Muscle of leg (tissue), 11 donors: Measurements from ENCODE around the gene NSG1. TPM values are rescaled to one million over a fixed set of nuclear protein-coding genes. Genes with fewer than 3 reads are reported as not detected.

ENCODE experiments used
- DNase-seq: peaks from one replicate; pipeline ENCODE4 v3.0.0; 2013
- H3K27ac ChIP-seq: one replicate; pipeline ENCODE4 v1.5.1; 2013; ENCODE audit warnings: mild to moderate bottlenecking, low read length, control low read depth
- H3K27me3 ChIP-seq: one replicate; pipeline ENCODE4 v1.6.1; 2013; ENCODE audit warnings: low read length; ENCODE audit not compliant: control insufficient read depth, insufficient read depth
- H3K36me3 ChIP-seq: one replicate; pipeline ENCODE4 v1.6.1; 2013; ENCODE audit warnings: low read length; ENCODE audit not compliant: control insufficient read depth, insufficient read depth
- H3K4me1 ChIP-seq: one replicate; pipeline ENCODE4 v1.6.1; 2013; ENCODE audit warnings: low read length; ENCODE audit not compliant: control insufficient read depth, insufficient read depth
- H3K4me3 ChIP-seq: one replicate; pipeline ENCODE4 v1.5.1; 2013; ENCODE audit warnings: low read length, control low read depth
- H3K9me3 ChIP-seq: replicated peaks from 2 replicates; pipeline ENCODE4 v1.6.1; 2013; ENCODE audit warnings: low read depth, low read length; ENCODE audit not compliant: control insufficient read depth
- WGBS: methylation state at CpG from one replicate; pipeline ENCODE4 v1.1.5; 2013; ENCODE audit warnings: missing lambda C conversion rate; ENCODE audit not compliant: insufficient coverage; 5-methylcytosine and 5-hydroxymethylcytosine counted together
- polyA plus RNA-seq, 8 donors: library from polyadenylated mRNA; unstranded; fragments of 120-200 nt; gene quantifications; one replicate each; pipeline versions ENCODE4 v1.2.1 to v1.2.3, GENCODE V29; 2013; ENCODE audit warnings: inconsistent platforms in 1 of 8, low replicate concordance in 1 of 8; ENCODE audit not compliant: insufficient read length in 8 of 8, insufficient read depth in 1 of 8
- total RNA-seq: library from RNA; stranded (reverse); fragments of 120-200 nt; gene quantifications from one replicate; pipeline ENCODE4 v1.2.4, GENCODE V29; 2013

The NSG1 gene
- total and polyA plus RNA-seq, 9 donors: 0.75 to 12.2 (median 2.8) TPM

DNA sequence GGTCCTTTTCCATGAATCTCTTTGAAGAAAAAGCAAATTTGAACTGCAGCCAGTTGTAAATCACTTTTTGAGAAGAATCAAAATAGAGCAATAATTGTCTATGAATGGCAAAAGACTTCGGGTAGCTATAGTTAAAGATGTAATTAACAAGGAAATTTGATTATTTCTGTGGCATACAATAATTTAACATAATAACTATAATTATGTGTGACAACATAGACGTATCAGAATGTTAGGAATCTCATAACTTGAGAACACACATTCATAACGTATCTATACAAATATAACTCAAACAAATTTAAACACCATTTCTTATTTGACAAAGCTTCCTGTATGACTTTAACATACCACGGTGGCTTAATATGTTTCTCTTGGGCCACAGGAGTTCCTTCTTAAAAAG lies 36.0 kb upstream of the NSG1 start:
- H3K4me1 ChIP-seq: no peaks in the 10 kb centered on the region
- no peak for DNase-seq
- no peaks in the 10 kb centered on the region for H3K36me3 ChIP-seq
- H3K9me3 ChIP-seq: no peaks in the 10 kb centered on the region
- no peak overlapping the region for H3K4me3 ChIP-seq
- H3K27ac ChIP-seq: no peak overlapping the region
- no CpG with 5 or more reads among the region's 4 CpGs for WGBS
- H3K27me3 ChIP-seq: no peaks in the 10 kb centered on the region

DNA sequence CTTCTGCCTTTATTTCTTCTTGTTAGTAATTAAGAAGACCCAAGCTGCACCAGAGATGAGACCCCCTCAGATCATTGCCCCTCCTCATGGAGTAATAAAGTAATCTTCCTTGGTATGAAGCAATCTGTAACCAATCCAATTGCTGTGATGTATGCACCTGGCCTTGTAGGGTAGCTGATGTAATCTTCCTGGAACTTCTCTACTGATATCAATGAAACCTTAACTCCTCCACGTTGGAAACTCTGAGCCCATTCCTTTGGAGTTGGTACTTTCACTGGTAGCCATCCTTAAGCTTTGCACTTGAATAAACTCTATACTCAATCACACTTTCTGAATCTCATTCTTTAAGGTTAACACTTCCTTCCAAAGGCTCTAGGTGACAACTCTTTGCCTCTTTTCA lies 31.6 kb upstream of the NSG1 start:
- Histone ChIP-seq H3K36me3 (no peaks in the 10 kb centered on the region), H3K27me3 (peaks cover 17% of the 10 kb centered on the region), H3K4me1 (no peaks in the 10 kb centered on the region), H3K4me3 (no peak overlapping the region), H3K9me3 (no peaks in the 10 kb centered on the region), H3K27ac (no peak overlapping the region)
- WGBS: 27% methylated on average over 1 of the region's 1 CpG
- no peak for DNase-seq

DNA sequence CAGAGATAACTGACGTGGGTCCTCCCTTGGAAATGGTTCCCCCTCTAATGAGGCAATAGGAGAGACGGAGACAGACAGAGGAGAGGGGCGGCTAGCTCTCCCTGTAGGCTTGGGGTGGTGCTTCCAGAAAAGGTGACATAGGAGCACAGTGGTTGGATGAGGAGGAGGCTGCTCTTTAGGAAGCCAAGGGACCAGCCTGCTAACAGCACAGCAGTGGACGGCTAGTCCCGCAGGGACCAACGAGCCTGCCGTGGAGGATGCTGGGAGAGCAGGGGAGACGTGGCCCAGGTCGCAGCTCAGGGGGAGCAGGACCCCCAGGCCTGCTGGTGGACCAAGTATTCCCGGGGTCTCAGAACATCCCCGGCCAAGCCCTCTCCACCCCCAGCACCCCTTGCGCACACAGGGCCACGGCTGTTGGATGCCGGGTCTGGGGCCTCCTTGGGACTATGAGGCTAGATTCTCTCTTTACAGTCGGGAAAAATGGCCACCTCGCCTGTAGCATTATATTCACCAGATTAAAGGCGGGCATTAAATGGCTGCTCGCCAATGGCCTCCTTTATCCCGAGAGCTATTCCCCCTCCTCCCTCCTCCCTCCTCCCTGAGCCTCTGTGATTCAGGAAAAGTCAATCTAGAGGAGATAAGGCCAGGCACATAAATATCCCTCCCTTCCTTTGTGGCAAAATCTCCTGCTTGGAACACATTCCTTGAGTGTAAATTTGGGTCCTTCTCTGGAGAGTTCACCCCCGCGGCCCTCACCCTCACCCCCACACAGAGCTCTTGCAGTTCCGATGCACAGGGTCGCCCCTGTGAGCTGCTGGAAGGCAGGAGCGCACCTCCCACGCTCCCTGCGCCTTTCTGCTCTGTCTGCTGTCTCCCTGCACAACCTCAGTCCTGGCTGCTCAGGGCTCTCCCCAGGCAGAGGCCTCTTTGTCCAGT lies 30.5 kb upstream of the NSG1 start:
- H3K4me3 ChIP-seq: no peak overlapping the region
- no peak overlapping the region for H3K27ac ChIP-seq
- no peaks in the 10 kb centered on the region for H3K9me3 ChIP-seq
- no peaks in the 10 kb centered on the region for H3K36me3 ChIP-seq
- no peak for DNase-seq
- no peaks in the 10 kb centered on the region for H3K4me1 ChIP-seq
- WGBS: 60% methylated on average over 16 of the region's 26 CpGs
- peaks cover 17% of the 10 kb centered on the region for H3K27me3 ChIP-seq

DNA sequence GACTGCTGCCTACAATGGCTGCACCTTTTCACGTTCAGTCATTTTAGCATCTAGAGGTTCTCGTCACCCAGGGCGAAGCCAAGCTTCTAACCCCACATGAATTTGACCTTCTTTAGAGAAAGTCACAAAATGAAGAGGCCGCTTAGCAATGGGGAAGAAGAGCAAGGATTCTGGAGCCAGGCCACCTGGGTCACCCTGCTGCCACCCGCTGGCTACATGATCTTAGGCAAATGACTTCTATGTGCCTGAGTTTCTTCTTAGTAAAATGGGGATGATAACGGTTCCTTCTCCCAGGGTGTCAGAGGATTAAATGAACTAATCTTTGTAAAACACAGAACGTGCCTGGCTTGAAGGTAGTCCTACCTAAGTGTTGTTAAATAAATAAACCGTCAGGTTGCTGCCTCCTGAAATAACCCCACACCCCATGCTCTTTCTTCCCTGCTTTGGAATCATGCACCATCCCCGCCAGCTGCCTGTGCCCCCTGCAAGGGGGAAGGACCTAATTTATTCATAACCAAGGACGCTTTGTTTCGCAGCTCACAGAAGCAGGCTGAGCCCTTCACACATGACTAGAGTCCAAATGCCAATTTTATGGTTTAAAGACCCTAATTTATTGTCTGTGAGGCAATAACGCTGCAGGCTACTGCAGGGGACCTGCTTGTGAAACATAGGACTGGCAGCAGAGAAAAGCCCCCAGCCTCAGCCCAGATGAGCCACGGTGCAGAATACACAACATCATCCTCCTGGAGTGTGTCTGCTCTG lies 28.6 kb upstream of the NSG1 start:
- H3K27ac ChIP-seq: no peak overlapping the region
- DNase-seq: no peak
- H3K36me3 ChIP-seq: no peaks in the 10 kb centered on the region
- peaks cover 18% of the 10 kb centered on the region for H3K27me3 ChIP-seq
- no peaks in the 10 kb centered on the region for H3K9me3 ChIP-seq
- no peaks in the 10 kb centered on the region for H3K4me1 ChIP-seq
- 6% methylated on average over 3 of the region's 13 CpGs for WGBS
- H3K4me3 ChIP-seq: no peak overlapping the region

DNA sequence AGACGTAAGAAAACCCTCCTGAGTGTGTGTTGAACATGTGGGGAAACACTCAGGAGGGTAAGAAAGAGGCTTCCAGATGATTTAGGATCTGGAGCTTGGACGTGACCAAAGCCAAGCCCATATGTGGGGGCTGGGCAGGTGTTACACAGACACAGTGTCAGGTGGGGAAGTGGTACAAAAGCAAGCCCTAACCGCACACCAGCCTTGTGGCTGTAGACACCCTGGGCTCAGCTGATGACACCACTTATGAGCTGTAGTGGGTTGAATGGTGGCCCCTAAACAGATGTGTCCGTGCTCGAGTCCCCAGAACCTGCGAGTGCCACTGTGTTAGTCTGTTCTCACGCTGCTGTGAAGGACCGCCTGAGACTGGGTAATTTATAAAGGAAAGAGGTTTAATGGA lies 25.0 kb upstream of the NSG1 start:
- DNase-seq: no peak
- H3K9me3 ChIP-seq: no peaks in the 10 kb centered on the region
- no peak overlapping the region for H3K4me3 ChIP-seq
- H3K27me3 ChIP-seq: peaks cover 28% of the 10 kb centered on the region
- no peaks in the 10 kb centered on the region for H3K36me3 ChIP-seq
- H3K4me1 ChIP-seq: no peaks in the 10 kb centered on the region
- WGBS: 10% methylated on average over 2 of the region's 8 CpGs
- no peak overlapping the region for H3K27ac ChIP-seq

DNA sequence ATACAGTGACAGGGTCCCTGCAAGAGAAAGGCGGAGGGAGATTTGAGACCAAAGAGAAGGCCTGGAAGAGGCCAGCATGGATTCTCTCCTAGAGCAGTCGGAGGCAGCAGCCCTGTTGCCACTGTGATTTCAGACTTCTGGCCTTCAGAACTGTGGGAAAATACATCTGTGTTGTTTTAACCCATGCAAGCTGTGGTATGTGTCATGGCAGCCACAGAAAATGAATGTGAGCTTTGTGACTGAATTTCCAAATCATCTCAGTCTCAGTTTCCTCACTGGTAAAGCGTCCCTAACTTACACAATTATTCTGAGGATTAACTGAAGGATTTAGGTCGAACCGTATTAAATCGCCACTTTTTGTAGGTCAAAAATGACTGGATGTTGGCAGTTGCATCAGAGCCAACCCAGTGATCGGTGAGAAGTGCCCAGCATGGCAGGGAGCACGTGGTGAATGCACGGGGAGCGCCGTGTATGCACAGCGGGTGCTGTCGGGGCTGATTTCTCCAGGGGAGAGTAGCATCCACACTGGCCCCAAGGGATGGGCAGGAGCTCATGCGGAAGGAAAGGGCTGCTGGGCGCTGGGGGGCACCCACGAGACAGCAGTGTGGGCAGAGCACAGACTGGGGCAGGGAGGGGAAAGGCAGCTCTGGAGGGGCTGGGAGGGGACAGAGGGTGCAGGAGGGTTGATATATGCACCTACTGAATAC lies 23.8 kb upstream of the NSG1 start:
- DNase-seq: no peak
- Histone ChIP-seq H3K27ac (no peak overlapping the region), H3K9me3 (no peaks in the 10 kb centered on the region), H3K36me3 (no peaks in the 10 kb centered on the region), H3K27me3 (peaks cover 23% of the 10 kb centered on the region), H3K4me1 (no peaks in the 10 kb centered on the region), H3K4me3 (no peak overlapping the region)
- WGBS: 68% methylated on average over 16 of the region's 16 CpGs

DNA sequence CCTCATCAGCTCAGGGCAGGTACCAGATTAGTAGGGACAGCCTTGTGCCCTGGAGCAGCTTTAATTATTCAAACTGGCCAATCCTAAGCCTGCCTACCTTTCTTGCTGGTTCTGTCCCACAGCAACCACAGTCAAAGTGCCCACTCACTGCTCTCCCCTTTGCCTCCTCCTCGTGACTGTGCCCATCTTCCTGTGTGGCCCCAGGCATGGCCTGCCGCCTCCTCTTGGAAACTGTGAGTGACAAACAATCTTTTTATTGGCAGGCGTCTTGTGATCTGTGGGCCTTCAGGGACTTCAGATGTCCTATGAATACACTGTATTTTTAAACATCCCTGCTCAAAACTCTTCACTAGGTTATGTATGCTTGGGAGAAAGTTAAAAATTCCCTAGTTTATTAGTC lies 22.8 kb upstream of the NSG1 start:
- 62% methylated on average over 2 of the region's 3 CpGs for WGBS
- no peaks in the 10 kb centered on the region for H3K36me3 ChIP-seq
- no peak overlapping the region for H3K4me3 ChIP-seq
- H3K9me3 ChIP-seq: no peaks in the 10 kb centered on the region
- DNase-seq: no peak
- H3K27me3 ChIP-seq: peaks cover 15% of the 10 kb centered on the region
- no peak overlapping the region for H3K27ac ChIP-seq
- no peaks in the 10 kb centered on the region for H3K4me1 ChIP-seq

DNA sequence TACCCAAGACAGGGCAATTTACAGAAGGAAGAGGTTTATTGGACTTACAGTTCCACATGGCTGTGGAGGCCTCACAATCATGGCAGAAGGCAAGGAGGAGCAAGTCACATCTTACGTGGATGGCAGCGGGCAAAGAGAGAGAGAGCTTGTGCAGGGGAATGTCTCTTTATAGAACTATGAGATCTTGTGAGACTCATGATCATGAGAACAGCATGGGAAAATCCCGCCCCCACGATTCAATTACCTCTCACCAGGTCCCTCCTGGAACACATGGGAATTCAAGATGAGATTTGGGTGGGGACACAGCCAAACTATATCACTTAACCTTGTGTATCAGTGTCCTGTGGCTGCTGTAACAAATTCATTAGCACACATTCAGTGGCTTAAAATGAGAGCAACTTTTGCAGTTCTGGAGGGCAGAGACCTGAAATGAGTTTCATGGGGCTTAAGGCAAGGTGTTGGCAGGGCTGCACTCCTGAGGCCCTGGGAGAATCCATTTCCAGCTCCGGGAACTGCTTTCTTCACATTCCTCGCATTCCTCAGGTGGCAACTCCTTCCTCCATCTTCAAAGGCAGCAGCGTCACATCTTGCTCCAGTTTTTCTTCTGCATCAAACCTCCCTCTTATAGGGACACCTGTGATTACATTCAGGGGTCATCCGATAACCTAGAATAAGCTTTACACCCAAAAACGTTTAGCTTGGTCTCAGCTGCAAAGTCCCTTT lies 22.3 kb upstream of the NSG1 start:
- Histone ChIP-seq H3K9me3 (no peaks in the 10 kb centered on the region), H3K4me1 (no peaks in the 10 kb centered on the region), H3K27ac (no peak overlapping the region), H3K4me3 (no peak overlapping the region), H3K36me3 (no peaks in the 10 kb centered on the region), H3K27me3 (peaks cover 15% of the 10 kb centered on the region)
- 66% methylated on average over 7 of the region's 9 CpGs for WGBS
- no peak for DNase-seq

DNA sequence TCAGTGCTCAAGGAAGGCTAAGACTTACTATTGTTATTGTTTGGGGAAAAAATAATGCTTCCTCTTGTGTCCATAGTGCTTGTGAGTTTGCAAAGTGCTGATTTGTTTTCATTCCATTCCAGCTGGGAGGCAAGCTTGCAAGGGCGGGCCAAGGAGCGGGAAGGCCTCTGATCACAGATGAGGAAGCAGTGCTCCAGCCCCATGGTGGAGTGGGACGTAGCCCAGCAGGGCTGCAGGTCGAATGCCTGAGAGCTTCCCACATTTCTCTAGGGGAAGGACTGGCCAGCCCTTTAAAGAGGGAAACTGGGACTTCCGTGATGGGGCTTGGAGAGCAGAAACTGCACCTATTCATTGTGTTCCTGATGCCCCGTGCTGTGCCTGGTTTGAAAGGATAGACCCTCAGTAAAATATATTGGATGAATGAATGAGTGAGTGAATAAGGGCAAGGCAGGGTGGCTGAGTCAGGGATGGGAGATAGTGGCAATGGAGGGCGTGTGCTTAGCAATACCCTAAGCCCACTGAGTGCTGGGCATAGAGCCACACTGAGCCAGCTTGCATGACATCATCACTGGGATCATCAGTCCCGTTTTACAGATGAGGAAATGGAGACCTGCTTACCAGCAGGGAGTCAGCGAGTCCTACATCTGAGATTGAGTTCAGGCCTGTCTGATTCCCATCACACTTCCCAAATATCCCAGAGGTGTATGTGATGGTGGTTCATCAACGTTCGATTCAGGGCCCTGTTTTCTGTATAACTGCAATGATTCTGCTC lies 17.9 kb upstream of the NSG1 start:
- H3K4me3 ChIP-seq: no peak overlapping the region

More for the DNA sequence above, 17.9 kb upstream of the NSG1 start:
- no peaks in the 10 kb centered on the region for H3K9me3 ChIP-seq
- H3K4me1 ChIP-seq: no peaks in the 10 kb centered on the region
- H3K27me3 ChIP-seq: peaks cover 4% of the 10 kb centered on the region
- H3K36me3 ChIP-seq: no peaks in the 10 kb centered on the region
- DNase-seq: peak; percentile 14
- H3K27ac ChIP-seq: no peak overlapping the region
- 60% methylated on average over 9 of the region's 11 CpGs for WGBS
